Cardiac muscle cell (in vitro differentiated cells and primary cell): Measurements from ENCODE around the gene SH3TC1. TPM values are rescaled to one million over a fixed set of nuclear protein-coding genes. Genes with fewer than 3 reads are reported as not detected.

Source experiments
- DNase-seq, 2 donors: peaks; one replicate each; pipeline versions ENCODE4 v3.0.0 to v3.0.0-alpha.2; 2010 to 2017; ENCODE audit warnings: low read depth in 1 of 2, low spot score in 1 of 2
- H3K27ac ChIP-seq: fragments of 200-600 bp; sonication (generic); 2 replicates; pipeline ENCODE4 v1.5.1; 2016
- H3K27me3 ChIP-seq: fragments of 200-600 bp; sonication (generic); 2 replicates; pipeline ENCODE4 v1.6.0; 2016; ENCODE audit warnings: control low read depth
- H3K36me3 ChIP-seq: fragments of 200-600 bp; sonication (generic); 2 replicates; pipeline ENCODE4 v1.5.1; 2016; ENCODE audit warnings: control low read depth
- H3K4me1 ChIP-seq: fragments of 200-600 bp; sonication (generic); 2 replicates; pipeline ENCODE4 v1.8.1; 2017; ENCODE audit warnings: low read depth, mild to moderate bottlenecking, mixed run types
- H3K4me3 ChIP-seq: fragments of 200-600 bp; sonication (generic); 2 replicates; pipeline ENCODE4 v1.5.1; 2016; ENCODE audit warnings: mild to moderate bottlenecking
- H3K9me3 ChIP-seq: fragments of 200-600 bp; sonication (generic); 2 replicates; pipeline ENCODE4 v1.5.1; 2017; ENCODE audit warnings: low read depth, mild to moderate bottlenecking, control low read depth
- polyA plus RNA-seq: library from polyadenylated mRNA; unstranded; fragments of >200 nt; fragmentation: Nextera tagmentation; extraction: Ambion mirVana; gene quantifications from 2 replicates; pipeline ENCODE4 v1.2.1, GENCODE V29; 2016
- total RNA-seq: library from RNA; depleted of rRNA; stranded (reverse); fragments of >200 nt; gene quantifications from 2 replicates; pipeline ENCODE4 v1.2.3, GENCODE V29; 2016
- TF ChIP-seq, protein P1 (sequence below): IDR thresholded peaks from 2 replicates; pipeline ENCODE4 v1.5.1; 2012; ENCODE audit warnings: low read depth, mild to moderate bottlenecking, low read length

The SH3TC1 gene
- total and polyA plus RNA-seq, 2 experiments from 2014 or later: 0.57 to 3.8 TPM

GRCh38 chr4:8231551-8232049, 32.5 kb downstream of the SH3TC1 start:
- Histone ChIP-seq H3K4me1 (no peaks in the 10 kb centered on the region), H3K9me3 (no peaks in the 10 kb centered on the region), H3K27me3 (no peaks in the 10 kb centered on the region), H3K4me3 (no peak overlapping the region), H3K27ac (no peak overlapping the region), H3K36me3 (no peaks in the 10 kb centered on the region)
- DNase-seq: no peak
- TF ChIP-seq, protein P1, sequence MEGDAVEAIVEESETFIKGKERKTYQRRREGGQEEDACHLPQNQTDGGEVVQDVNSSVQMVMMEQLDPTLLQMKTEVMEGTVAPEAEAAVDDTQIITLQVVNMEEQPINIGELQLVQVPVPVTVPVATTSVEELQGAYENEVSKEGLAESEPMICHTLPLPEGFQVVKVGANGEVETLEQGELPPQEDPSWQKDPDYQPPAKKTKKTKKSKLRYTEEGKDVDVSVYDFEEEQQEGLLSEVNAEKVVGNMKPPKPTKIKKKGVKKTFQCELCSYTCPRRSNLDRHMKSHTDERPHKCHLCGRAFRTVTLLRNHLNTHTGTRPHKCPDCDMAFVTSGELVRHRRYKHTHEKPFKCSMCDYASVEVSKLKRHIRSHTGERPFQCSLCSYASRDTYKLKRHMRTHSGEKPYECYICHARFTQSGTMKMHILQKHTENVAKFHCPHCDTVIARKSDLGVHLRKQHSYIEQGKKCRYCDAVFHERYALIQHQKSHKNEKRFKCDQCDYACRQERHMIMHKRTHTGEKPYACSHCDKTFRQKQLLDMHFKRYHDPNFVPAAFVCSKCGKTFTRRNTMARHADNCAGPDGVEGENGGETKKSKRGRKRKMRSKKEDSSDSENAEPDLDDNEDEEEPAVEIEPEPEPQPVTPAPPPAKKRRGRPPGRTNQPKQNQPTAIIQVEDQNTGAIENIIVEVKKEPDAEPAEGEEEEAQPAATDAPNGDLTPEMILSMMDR: no peak

DNA sequence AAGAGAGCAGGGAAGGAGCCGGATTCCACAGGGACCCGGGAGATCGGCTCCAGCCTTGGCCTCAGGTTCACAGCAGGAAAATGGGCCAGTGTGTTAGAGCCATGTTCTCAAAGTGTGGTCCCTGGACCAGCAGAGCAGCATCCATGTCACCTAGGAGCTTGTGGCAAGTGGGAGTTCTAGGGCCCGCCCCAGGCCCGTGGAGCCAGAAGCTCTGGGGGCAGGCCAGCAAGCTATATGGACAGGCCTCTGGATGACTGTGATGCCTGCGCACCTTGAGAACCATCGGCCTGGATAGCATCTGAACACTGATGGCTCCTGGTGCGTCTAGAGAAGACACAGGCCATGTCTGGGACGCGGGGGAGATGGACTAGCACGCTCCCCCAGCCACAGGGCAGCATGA, 33.7 kb downstream of the SH3TC1 start:
- Histone ChIP-seq H3K4me1 (no peaks in the 10 kb centered on the region), H3K27me3 (no peaks in the 10 kb centered on the region), H3K27ac (no peak overlapping the region), H3K36me3 (no peaks in the 10 kb centered on the region), H3K9me3 (no peaks in the 10 kb centered on the region), H3K4me3 (no peak overlapping the region)
- TF ChIP-seq, protein P1: no peak
- no peak for DNase-seq

DNA sequence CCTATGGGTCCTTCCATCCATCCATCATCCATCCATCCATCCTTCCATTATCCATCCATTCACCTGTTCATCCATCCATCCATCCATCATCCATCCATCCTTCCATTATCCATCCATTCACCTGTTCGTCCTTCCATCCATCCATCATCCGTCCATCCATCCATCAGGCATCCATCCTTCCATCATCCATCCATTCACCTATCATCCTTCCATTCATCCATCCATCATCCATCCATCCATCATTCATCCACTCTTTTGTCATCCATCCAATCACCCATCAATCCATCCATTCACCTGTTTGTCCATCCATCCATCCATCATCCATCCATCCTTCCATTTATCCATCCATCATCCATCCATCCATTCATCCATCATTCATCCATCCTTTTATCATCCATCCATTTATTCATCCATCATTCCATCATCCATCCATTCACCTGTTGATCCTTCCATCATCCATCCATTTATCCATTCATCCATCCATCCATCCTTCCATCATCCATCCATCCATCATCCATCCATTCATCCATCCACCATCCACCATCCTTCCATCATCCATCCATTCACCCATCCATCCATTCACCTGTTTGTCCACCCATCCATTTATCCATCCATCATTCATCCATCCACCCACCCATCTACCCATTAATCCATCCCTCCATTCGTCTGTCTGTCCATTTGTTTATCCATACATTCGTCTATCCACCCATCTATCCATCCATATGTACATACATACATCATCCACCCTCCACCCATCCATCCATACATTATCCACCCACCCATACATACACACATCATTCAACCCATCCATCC, 34.8 kb downstream of the SH3TC1 start:
- Histone ChIP-seq H3K27ac (no peak overlapping the region), H3K27me3 (no peaks in the 10 kb centered on the region), H3K4me3 (no peak overlapping the region), H3K4me1 (no peaks in the 10 kb centered on the region), H3K9me3 (no peaks in the 10 kb centered on the region), H3K36me3 (no peaks in the 10 kb centered on the region)
- no peak for DNase-seq
- TF ChIP-seq, protein P1: no peak

- H3K27ac ChIP-seq: no peak overlapping the region
- no peak for DNase-seq
- H3K27me3 ChIP-seq: no peaks in the 10 kb centered on the region
- no peaks in the 10 kb centered on the region for H3K36me3 ChIP-seq
- H3K4me3 ChIP-seq: no peak overlapping the region
- H3K4me1 ChIP-seq: no peaks in the 10 kb centered on the region
- H3K9me3 ChIP-seq: no peaks in the 10 kb centered on the region
- TF ChIP-seq, protein P1: no peak
These were observed 35.6 kb downstream of the SH3TC1 start for GRCh38 chr4:8234715-8235114.

DNA sequence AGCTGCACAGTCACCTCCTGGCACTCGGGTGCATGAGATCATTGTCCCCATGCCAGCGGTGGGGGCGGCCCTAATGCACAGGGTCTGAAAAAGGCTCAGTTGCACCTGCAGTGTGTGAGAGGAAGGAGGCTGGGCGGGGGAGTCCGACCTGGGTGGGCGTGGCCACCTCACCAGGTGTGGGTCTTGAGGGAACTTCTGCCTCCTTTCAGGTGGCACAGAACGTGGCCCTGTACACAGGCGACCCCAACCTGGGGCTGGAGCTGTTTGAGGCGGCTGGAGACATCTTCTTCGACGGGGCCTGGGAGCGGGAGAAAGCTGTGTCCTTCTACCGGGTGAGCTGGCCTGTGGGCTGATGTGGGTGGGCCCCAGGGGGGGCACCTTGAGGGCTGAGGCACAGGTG, 36.1 kb downstream of the SH3TC1 start:
- no peaks in the 10 kb centered on the region for H3K27me3 ChIP-seq
- TF ChIP-seq, protein P1: no peak
- H3K4me3 ChIP-seq: no peak overlapping the region
- H3K4me1 ChIP-seq: no peaks in the 10 kb centered on the region
- DNase-seq: no peak
- no peak overlapping the region for H3K27ac ChIP-seq
- H3K9me3 ChIP-seq: no peaks in the 10 kb centered on the region
- H3K36me3 ChIP-seq: no peaks in the 10 kb centered on the region
